Measurements from ENCODE around the gene KCTD14.

DNA sequence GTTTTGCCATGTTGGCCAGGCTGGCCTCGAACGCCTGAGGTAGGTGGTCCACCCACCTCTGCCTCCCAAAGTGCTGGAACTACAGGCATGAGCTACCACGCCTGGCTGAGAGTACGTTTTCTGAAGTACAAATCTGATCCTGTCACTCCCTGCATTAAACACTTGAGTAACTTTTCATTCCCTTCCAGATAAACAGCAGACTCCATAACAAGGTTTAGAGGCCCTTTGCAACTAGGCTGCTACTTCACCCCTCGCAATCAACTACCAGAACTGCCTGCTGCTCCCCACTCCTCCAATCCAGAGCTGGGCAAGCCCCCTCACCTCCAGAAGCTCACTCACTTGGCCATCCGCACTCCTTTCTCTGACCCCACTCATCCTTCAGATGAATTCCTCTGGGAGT is 1.5 kb downstream of the KCTD14 start:
- TF ChIP-seq GABPB1 (CRISPR knock-in tag; IDR thresholded peaks at IDR 0.05) = no peak
- no peak for TF ChIP-seq ATF1 (CRISPR knock-in tag; IDR thresholded peaks at IDR 0.05)
- no peak for TF ChIP-seq ATF1 (tag; IDR thresholded peaks at IDR 0.05)
- TF ChIP-seq POLR2A (conservative IDR thresholded peaks at IDR 0.05) = no peak
- TF ChIP-seq, protein P1, sequence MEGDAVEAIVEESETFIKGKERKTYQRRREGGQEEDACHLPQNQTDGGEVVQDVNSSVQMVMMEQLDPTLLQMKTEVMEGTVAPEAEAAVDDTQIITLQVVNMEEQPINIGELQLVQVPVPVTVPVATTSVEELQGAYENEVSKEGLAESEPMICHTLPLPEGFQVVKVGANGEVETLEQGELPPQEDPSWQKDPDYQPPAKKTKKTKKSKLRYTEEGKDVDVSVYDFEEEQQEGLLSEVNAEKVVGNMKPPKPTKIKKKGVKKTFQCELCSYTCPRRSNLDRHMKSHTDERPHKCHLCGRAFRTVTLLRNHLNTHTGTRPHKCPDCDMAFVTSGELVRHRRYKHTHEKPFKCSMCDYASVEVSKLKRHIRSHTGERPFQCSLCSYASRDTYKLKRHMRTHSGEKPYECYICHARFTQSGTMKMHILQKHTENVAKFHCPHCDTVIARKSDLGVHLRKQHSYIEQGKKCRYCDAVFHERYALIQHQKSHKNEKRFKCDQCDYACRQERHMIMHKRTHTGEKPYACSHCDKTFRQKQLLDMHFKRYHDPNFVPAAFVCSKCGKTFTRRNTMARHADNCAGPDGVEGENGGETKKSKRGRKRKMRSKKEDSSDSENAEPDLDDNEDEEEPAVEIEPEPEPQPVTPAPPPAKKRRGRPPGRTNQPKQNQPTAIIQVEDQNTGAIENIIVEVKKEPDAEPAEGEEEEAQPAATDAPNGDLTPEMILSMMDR (IDR thresholded peaks at IDR 0.05 in 2 of 3, conservative IDR thresholded peaks at IDR 0.05 in 1 of 3; ENCODE audit: insufficient read depth in 2 of 3, low read depth in 1 of 3, low read length in 3 of 3) = no peak
- TF ChIP-seq POLR3G (IDR thresholded peaks at IDR 0.05; ENCODE audit: extremely low read depth, insufficient read length, insufficient replicate concordance) = no peak
- TF ChIP-seq EZH2 (IDR thresholded peaks at IDR 0.05; ENCODE audit: borderline replicate concordance, low read depth, low read length) = no peak
